Vagina (tissue), 2 donors: ENCODE measurements around the gene HCN1. TPM values are rescaled to one million over a fixed set of nuclear protein-coding genes. Genes with fewer than 3 reads are reported as not detected.

ENCODE experiments used
- DNase-seq, 2 donors: peaks; one replicate each; pipeline ENCODE4 v3.0.0-alpha.2; 2017; ENCODE audit errors: extremely low spot score in 2 of 2
- H3K27ac ChIP-seq: fragments of 200-600 bp; sonication (generic); one replicate; pipeline ENCODE4 v1.5.1; 2019
- H3K27me3 ChIP-seq: fragments of 200-600 bp; sonication (generic); one replicate; pipeline ENCODE4 v1.5.1; 2019
- H3K36me3 ChIP-seq, 2 donors: fragments of 200-600 bp; sonication (generic); one replicate each; pipeline ENCODE4 v1.5.1; 2017 to 2019
- H3K4me1 ChIP-seq: fragments of 200-600 bp; sonication (generic); one replicate; pipeline ENCODE4 v1.5.1; 2019
- H3K4me3 ChIP-seq, 2 donors: fragments of 200-600 bp; sonication (generic); 1 replicate in 1 of 2; 2 replicates in 1 of 2; pipeline ENCODE4 v1.5.1; 2016 to 2019
- H3K9me3 ChIP-seq: fragments of 200-600 bp; sonication (generic); one replicate; pipeline ENCODE4 v1.5.1; 2019
- CTCF ChIP-seq, 3 experiments: fragments of 450-650 bp in 2 of 3; fragments of 200-600 bp in 1 of 3; sonication (generic) in 1 of 3; IDR thresholded peaks; one replicate each; pipeline ENCODE4 v1.5.1; 2017 to 2019; ENCODE audit warnings: antibody characterized with exemption in 3 of 3, mild to moderate bottlenecking in 2 of 3, moderate library complexity in 2 of 3
- POLR2A ChIP-seq, 2 donors: fragments of 450-650 bp; IDR thresholded peaks; one replicate each; pipeline ENCODE4 v1.6.1; 2017; ENCODE audit warnings: antibody characterized with exemption in 2 of 2, mild to moderate bottlenecking in 2 of 2, moderate library complexity in 2 of 2
- POLR2AphosphoS5 ChIP-seq, 2 donors: sonication (generic); formaldehyde crosslinking; IDR thresholded peaks; one replicate each; pipeline ENCODE4 v1.9.0; 2017; ENCODE audit warnings: antibody characterized with exemption in 2 of 2, mild to moderate bottlenecking in 2 of 2, low read depth in 1 of 2; ENCODE audit not compliant: insufficient read depth in 1 of 2
- intact Hi-C: fragments of 100-400 bp; cut with DNase I; formaldehyde crosslinking; loops from one replicate; pipeline ENCODE4 v1.15.1; 2023
- total RNA-seq: library from RNA; depleted of rRNA; stranded (reverse); fragments of >200 nt; gene quantifications from one replicate; pipeline ENCODE4 v1.2.3, GENCODE V29; 2016

The HCN1 gene
- total RNA-seq, 1 donor from 2014 or later: not detected

DNA sequence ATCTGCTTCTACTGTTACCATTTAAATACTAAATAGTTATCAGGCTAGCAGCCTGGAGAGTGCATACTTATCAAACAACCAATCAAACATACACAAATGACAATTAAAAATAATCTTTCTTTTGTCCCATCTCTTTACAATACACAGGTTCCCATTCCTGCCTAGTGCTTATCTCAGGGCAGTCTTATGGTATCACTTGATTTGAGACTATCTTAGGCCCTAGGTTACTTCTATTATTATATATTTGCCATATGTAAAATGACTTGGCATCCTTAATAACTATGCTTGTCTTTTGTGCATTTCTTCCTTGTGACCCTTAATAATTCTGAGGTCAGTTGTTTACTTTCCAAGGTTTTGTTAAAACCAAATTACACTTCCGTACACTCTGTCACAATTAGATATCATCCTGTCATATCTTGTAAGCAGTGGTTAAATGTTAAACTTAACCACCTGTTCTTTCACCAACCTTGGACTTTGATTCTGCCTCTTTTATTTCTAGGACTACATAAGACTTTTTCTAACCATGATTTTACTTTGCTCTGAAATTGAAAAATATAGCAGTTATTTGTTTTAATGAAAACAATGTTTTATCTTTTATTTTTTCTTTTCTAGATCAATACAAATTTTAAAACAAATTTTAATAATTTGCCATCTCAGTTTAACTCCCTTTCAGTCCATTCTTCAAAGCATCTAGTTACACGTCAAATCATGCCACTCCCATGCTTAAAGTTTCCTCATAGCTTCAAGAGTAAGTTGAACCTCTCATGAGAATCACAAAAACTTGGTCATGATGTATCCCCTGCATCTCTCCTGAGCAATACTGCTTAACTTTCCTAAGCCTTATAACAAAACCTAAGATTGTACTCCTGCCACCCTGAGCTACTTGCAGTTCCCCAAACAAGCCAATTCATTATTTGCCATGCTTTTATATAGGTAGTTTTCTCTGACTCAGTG lies 281.3 kb downstream of the HCN1 start:
- intact Hi-C loops: no loop called here
- DNase-seq: no peak

GRCh38 chr5:45411971-45412612 lies 284.1 kb downstream of the HCN1 start:
- Histone ChIP-seq H3K36me3 (no peaks in the 10 kb centered on the region), H3K4me1 (no peaks in the 10 kb centered on the region), H3K27ac (no peak overlapping the region), H3K27me3 (no peaks in the 10 kb centered on the region), H3K4me3 (no peak overlapping the region), H3K9me3 (no peaks in the 10 kb centered on the region)
- intact Hi-C loops: no loop called here
- DNase-seq: no peak
- TF ChIP-seq POLR2A (IDR thresholded peaks at IDR 0.05): no peak
- TF ChIP-seq CTCF (IDR thresholded peaks at IDR 0.05): no peak
- TF ChIP-seq POLR2AphosphoS5 (IDR thresholded peaks at IDR 0.05; ENCODE audit: insufficient read depth in 1 of 2, low read depth in 1 of 2): no peak

More for the DNA sequence above, 281.3 kb downstream of the HCN1 start:
- H3K27me3 ChIP-seq: no peaks in the 10 kb centered on the region
- H3K4me1 ChIP-seq: no peaks in the 10 kb centered on the region
- TF ChIP-seq CTCF (IDR thresholded peaks at IDR 0.05) (no peak), POLR2A (IDR thresholded peaks at IDR 0.05) (no peak), POLR2AphosphoS5 (IDR thresholded peaks at IDR 0.05; ENCODE audit: insufficient read depth in 1 of 2, low read depth in 1 of 2) (no peak)
- H3K9me3 ChIP-seq: no peaks in the 10 kb centered on the region
- H3K4me3 ChIP-seq: no peak overlapping the region
- H3K36me3 ChIP-seq: no peaks in the 10 kb centered on the region
- H3K27ac ChIP-seq: no peak overlapping the region

- DNase-seq: no peak
- H3K4me3 ChIP-seq: no peak overlapping the region
- intact Hi-C loops: no loop called here
- H3K9me3 ChIP-seq: no peaks in the 10 kb centered on the region
- H3K4me1 ChIP-seq: no peaks in the 10 kb centered on the region
- no peaks in the 10 kb centered on the region for H3K27me3 ChIP-seq
- TF ChIP-seq CTCF (IDR thresholded peaks at IDR 0.05): no peak
- TF ChIP-seq POLR2A (IDR thresholded peaks at IDR 0.05): no peak
- TF ChIP-seq POLR2AphosphoS5 (IDR thresholded peaks at IDR 0.05; ENCODE audit: insufficient read depth in 1 of 2, low read depth in 1 of 2): no peak
- no peaks in the 10 kb centered on the region for H3K36me3 ChIP-seq
- no peak overlapping the region for H3K27ac ChIP-seq
Measured at GRCh38 chr5:45410304-45410995, 285.7 kb downstream of the HCN1 start.

DNA sequence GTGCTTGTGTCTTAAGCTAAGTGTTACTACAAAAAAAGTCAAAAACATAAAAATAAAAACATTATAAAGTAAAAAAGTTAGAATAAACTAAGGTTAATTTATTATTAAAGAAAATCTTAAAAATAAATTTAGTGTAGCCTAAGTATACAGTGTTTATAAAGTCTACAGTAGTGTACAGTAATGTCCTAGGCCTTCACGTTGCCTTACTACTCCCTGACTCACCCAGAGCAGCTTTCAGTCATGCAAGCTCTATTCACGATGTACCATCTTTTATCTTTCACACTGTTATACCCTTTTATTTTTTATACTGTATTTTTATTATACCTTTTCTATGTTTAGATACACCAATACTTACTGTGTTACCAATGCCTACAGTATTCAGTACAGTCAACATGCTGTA lies 288.1 kb downstream of the HCN1 start:
- intact Hi-C loops: no loop called here
- H3K27ac ChIP-seq: no peak overlapping the region
- no peaks in the 10 kb centered on the region for H3K27me3 ChIP-seq
- H3K9me3 ChIP-seq: no peaks in the 10 kb centered on the region
- no peaks in the 10 kb centered on the region for H3K36me3 ChIP-seq
- no peaks in the 10 kb centered on the region for H3K4me1 ChIP-seq
- no peak for TF ChIP-seq POLR2A (IDR thresholded peaks at IDR 0.05)
- TF ChIP-seq CTCF (IDR thresholded peaks at IDR 0.05): no peak
- TF ChIP-seq POLR2AphosphoS5 (IDR thresholded peaks at IDR 0.05; ENCODE audit: insufficient read depth in 1 of 2, low read depth in 1 of 2): no peak
- H3K4me3 ChIP-seq: no peak overlapping the region
- no peak for DNase-seq
